ENCODE measurements around the gene TM4SF18. TPM values are rescaled to one million over a fixed set of nuclear protein-coding genes. Genes with fewer than 3 reads are reported as not detected.
"Not testable (repeated sequence)": the region's sequence is repeated elsewhere in the genome, so short reads cannot be mapped to it uniquely, and the experiment has no call there.

TM4SF18 gene
- total RNA-seq, 1 experiment from 2014 or later, result 54.5 TPM

DNA sequence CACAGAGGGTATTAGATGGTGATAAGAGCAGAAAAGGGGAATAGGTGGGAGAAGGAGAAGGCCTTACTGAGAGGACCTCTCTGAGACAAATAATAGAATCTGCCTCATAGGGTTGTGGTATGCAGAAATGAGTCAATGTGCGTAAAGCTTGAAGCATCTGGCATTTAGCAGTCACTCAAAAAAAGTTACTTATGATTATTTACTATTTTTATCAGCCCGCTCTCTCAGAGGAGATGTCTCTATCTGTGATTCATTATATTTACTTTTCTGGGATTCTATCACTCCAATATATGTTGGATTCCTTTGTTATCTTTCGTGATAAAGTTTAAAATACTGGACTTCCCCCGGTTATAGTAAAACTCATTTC lies 48.6 kb upstream of the TM4SF18 start:
- ATAC-seq (no peak), DNase-seq (ENCODE audit: low read depth, low spot score) (no peak)
- intact Hi-C loops (cut with micrococcal nuclease; ENCODE audit: unreplicated experiment), result no loop called here
- in situ Hi-C loops (cut with HindIII; ENCODE audit: low pct_unique_long_range_greater_than_20kb, low sequenced_read_pairs), result no loop called here
- H3K36me3 ChIP-seq (ENCODE audit: control insufficient read depth, insufficient read depth, low read length), result no peaks in the 10 kb centered on the region
- TF ChIP-seq POLR2AphosphoS5 (IDR thresholded peaks at IDR 0.05; ENCODE audit: low read depth, low read length), result no peak
- no peaks in the 10 kb centered on the region for H3K9me3 ChIP-seq (ENCODE audit: control insufficient read depth, insufficient read depth, low read depth, low read length)
- ChIA-PET POLR2A (interaction anchor here (0.7 kb wide), 2 partner anchors 11 to 278 kb away, joined by 3 to 4 read pairs; no protein-coding TSS in a partner anchor), CTCF (no interaction called here)
- no TSS peak for BruUV-seq (replicated peaks)
- H3K4me3 ChIP-seq (ENCODE audit: low read depth in 2 of 2, low read length in 2 of 2), result no peak overlapping the region
- H3K4me1 ChIP-seq (ENCODE audit: control insufficient read depth, insufficient read depth, low read length), result peaks cover 76% of the 10 kb centered on the region
- peak overlapping the region; percentile 99 for H3K27ac ChIP-seq (ENCODE audit: low read length)
- no peaks in the 10 kb centered on the region for H3K27me3 ChIP-seq (ENCODE audit: control insufficient read depth, insufficient read depth, low read length)

DNA sequence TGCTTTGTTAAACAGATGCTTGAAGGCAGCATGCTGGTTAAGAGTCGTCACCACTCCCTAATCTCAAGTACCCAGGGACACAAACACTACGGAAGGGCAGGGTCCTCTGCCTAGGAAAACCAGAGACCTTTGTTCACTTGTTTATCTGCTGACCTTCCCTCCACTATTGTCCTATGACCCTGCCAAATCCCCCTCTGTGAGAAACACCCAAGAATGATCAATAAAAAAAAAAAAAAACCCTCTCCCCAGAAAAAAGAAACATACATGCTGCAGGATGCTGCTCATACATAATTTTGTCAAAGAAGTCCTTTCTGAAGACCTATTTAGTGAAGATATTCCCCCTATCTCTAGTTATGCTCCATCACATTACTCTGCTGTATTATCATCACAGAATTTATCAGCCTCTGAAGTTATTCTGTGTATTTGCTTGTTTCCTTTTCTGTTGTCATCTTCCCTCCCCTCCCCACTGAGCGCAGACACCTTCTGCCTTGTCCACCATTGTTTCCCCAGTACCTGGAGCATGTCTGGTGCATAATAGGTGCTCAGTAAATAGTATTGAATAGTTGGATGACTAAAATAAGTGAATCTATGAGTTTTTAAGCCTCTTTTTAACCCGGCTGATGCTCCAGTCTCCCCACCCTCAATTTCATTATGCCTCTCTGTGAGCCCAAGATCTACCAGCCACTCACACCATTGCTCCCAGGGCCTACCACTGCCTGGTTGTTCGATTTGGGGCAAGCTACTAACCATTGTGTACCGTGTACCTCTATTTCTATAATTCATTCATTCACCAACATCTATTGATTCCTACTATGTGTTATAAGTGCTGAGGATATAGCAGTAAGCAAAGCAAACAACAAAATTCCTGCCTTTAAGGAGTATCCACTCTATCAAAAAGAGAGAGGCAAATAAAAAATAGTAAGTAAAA lies 48.0 kb upstream of the TM4SF18 start:
- no peaks in the 10 kb centered on the region for H3K9me3 ChIP-seq (ENCODE audit: control insufficient read depth, insufficient read depth, low read depth, low read length)
- H3K27me3 ChIP-seq (ENCODE audit: control insufficient read depth, insufficient read depth, low read length), result no peaks in the 10 kb centered on the region
- H3K4me3 ChIP-seq (ENCODE audit: low read depth in 2 of 2, low read length in 2 of 2), result no peak overlapping the region
- ChIA-PET CTCF (no interaction called here), POLR2A (interaction anchor here (0.7 kb wide), 1 partner anchor 11 kb away, joined by 4 read pairs; no protein-coding TSS in a partner anchor)
- peak overlapping the region; percentile 99 for H3K27ac ChIP-seq (ENCODE audit: low read length)
- TF ChIP-seq TCF7L2 (IDR thresholded peaks at IDR 0.05; ENCODE audit: low read depth, low read length) (no peak), SIN3A (IDR thresholded peaks at IDR 0.05; ENCODE audit: borderline replicate concordance, insufficient read depth, low read depth, low read length) (no peak), POLR2AphosphoS5 (IDR thresholded peaks at IDR 0.05; ENCODE audit: low read depth, low read length) (no peak)
- TF ChIP-seq, protein P1, sequence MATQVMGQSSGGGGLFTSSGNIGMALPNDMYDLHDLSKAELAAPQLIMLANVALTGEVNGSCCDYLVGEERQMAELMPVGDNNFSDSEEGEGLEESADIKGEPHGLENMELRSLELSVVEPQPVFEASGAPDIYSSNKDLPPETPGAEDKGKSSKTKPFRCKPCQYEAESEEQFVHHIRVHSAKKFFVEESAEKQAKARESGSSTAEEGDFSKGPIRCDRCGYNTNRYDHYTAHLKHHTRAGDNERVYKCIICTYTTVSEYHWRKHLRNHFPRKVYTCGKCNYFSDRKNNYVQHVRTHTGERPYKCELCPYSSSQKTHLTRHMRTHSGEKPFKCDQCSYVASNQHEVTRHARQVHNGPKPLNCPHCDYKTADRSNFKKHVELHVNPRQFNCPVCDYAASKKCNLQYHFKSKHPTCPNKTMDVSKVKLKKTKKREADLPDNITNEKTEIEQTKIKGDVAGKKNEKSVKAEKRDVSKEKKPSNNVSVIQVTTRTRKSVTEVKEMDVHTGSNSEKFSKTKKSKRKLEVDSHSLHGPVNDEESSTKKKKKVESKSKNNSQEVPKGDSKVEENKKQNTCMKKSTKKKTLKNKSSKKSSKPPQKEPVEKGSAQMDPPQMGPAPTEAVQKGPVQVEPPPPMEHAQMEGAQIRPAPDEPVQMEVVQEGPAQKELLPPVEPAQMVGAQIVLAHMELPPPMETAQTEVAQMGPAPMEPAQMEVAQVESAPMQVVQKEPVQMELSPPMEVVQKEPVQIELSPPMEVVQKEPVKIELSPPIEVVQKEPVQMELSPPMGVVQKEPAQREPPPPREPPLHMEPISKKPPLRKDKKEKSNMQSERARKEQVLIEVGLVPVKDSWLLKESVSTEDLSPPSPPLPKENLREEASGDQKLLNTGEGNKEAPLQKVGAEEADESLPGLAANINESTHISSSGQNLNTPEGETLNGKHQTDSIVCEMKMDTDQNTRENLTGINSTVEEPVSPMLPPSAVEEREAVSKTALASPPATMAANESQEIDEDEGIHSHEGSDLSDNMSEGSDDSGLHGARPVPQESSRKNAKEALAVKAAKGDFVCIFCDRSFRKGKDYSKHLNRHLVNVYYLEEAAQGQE (IDR thresholded peaks at IDR 0.05; ENCODE audit: insufficient read depth in 1 of 2, low read depth in 2 of 2, low read length in 1 of 2), result no peak
- TF ChIP-seq, protein P2, sequence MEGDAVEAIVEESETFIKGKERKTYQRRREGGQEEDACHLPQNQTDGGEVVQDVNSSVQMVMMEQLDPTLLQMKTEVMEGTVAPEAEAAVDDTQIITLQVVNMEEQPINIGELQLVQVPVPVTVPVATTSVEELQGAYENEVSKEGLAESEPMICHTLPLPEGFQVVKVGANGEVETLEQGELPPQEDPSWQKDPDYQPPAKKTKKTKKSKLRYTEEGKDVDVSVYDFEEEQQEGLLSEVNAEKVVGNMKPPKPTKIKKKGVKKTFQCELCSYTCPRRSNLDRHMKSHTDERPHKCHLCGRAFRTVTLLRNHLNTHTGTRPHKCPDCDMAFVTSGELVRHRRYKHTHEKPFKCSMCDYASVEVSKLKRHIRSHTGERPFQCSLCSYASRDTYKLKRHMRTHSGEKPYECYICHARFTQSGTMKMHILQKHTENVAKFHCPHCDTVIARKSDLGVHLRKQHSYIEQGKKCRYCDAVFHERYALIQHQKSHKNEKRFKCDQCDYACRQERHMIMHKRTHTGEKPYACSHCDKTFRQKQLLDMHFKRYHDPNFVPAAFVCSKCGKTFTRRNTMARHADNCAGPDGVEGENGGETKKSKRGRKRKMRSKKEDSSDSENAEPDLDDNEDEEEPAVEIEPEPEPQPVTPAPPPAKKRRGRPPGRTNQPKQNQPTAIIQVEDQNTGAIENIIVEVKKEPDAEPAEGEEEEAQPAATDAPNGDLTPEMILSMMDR (IDR thresholded peaks at IDR 0.05), result no peak
- ATAC-seq, result no peak
- in situ Hi-C loops (cut with HindIII; ENCODE audit: low pct_unique_long_range_greater_than_20kb, low sequenced_read_pairs) (no loop called here), intact Hi-C loops (cut with micrococcal nuclease; ENCODE audit: unreplicated experiment) (no loop called here)
- DNase-seq (ENCODE audit: low read depth, low spot score), result no peak
- H3K4me1 ChIP-seq (ENCODE audit: control insufficient read depth, insufficient read depth, low read length), result peaks cover 70% of the 10 kb centered on the region
- no TSS peak for BruUV-seq (replicated peaks)
- no peaks in the 10 kb centered on the region for H3K36me3 ChIP-seq (ENCODE audit: control insufficient read depth, insufficient read depth, low read length)

DNA sequence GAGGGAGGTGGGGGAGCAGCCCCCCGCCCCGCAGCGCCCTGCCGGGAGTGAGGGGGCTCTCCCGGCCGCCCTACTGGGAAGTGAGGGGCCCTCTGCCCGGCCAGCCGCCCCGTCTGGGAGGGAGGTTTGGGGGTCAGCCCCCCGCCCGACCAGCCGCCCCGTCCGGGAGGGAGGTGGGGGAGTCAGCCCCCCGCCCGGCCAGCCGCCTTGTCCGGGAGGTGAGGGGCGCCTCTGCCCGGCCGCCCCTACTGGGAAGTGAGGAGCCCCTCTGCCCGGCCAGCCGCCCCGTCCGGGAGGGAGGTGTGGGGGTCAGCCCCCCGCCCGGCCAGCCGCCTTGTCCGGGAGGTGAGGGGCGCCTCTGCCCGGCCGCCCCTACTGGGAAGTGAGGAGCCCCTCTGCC lies 46.8 kb upstream of the TM4SF18 start:
- CTCF ChIA-PET; POLR2A ChIA-PET; intact Hi-C loops (cut with micrococcal nuclease; ENCODE audit: unreplicated experiment); DNase-seq (ENCODE audit: low read depth, low spot score); H3K9me3 ChIP-seq (ENCODE audit: control insufficient read depth, insufficient read depth, low read depth, low read length); in situ Hi-C loops (cut with HindIII; ENCODE audit: low pct_unique_long_range_greater_than_20kb, low sequenced_read_pairs); H3K4me3 ChIP-seq (ENCODE audit: low read depth in 2 of 2, low read length in 2 of 2); BruUV-seq (replicated peaks); H3K27ac ChIP-seq (ENCODE audit: low read length); H3K36me3 ChIP-seq (ENCODE audit: control insufficient read depth, insufficient read depth, low read length); ATAC-seq; H3K27me3 ChIP-seq (ENCODE audit: control insufficient read depth, insufficient read depth, low read length): not testable (repeated sequence)
- H3K4me1 ChIP-seq (ENCODE audit: control insufficient read depth, insufficient read depth, low read length), result peaks cover 58% of the 10 kb centered on the region
